ENCODE results near the gene PSMB11. TPM values are rescaled to one million over a fixed set of nuclear protein-coding genes. Genes with fewer than 3 reads are reported as not detected.

The PSMB11 gene
- total RNA-seq, 1 experiment from 2014 or later = not detected

DNA sequence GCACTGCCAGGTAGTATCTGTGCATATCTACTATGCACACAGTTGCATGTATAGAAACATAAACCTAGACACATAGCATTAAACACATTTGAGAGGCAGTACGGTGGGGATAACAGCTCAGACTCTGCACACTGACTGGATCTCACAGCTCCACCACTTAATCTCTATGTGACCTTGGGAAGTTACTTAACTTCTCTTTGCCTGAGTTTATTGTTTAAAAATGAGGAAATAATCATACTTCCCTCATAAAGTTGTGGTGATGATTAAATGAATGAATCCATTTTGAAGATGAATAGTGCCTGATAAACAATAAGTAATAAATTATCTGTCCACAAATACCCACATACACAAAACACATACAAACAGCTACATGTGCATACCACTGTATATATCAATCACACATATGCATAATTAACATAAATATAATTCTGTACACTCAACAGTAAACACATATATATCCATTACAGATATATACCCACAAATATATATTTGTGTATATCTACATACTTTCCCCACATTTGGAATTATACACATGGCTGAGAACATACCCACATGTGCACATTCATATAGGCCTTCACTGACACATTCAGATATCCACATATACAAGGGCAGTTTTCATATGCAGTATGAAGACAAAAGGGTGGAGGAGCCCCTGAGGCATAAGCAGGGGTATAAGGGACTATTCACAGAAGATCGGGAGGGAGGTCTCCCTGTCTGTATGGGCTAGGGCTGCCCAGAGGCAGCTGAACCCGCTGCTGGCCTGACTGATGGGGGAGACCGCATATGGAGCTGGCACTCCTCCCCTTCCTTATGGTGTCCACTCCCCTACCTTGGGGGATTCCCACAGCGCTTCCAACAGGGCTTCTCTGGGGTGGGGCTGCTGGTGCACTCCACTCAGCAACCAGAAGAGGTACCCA, 9.4 kb downstream of the PSMB11 start:
- peaks cover 9% of the 10 kb centered on the region in 2 experiments for H3K4me1 ChIP-seq (ENCODE audit: control insufficient read depth in 1 of 2, insufficient read depth in 2 of 2, low read length in 2 of 2)
- ChIA-PET POLR2A (no interaction called here), CTCF (interaction anchor here (1.2 to 2.2 kb wide), 4 partner anchors 17 to 65 kb away, joined by 3 to 8 read pairs (median 7); no protein-coding TSS in a partner anchor), RAD21 (ENCODE audit: low non-redundant PET in 1 of 2, low total read pairs in 2 of 2, uncharacterized antibody in 2 of 2, unreplicated experiment in 2 of 2) (interaction anchor here in 1 of 2 experiments (1.0 kb wide), 1 partner anchor 65 kb away, joined by 5 read pairs; no protein-coding TSS in a partner anchor)
- H3K27me3 ChIP-seq (ENCODE audit: insufficient read depth, low read length) = no peaks in the 10 kb centered on the region
- no TSS peak for BruUV-seq (replicated peaks)
- no peaks in the 10 kb centered on the region for H3K9me3 ChIP-seq (ENCODE audit: control insufficient read depth in 1 of 2, insufficient read depth in 1 of 2, low read depth in 1 of 2, low read length in 2 of 2)
- no peak overlapping the region for H3K4me3 ChIP-seq (replicated peaks in 1 of 2; ENCODE audit: low read depth in 1 of 2, low read length in 2 of 2)
- no peak overlapping the region for H3K9ac ChIP-seq (ENCODE audit: low read length)
- H4K20me1 ChIP-seq (ENCODE audit: insufficient read depth) = no peaks in the 10 kb centered on the region
- no peaks in the 10 kb centered on the region for H3K79me2 ChIP-seq (ENCODE audit: insufficient read depth, low read length)
- no peaks in the 10 kb centered on the region for H3K9me2 ChIP-seq (ENCODE audit: insufficient read depth)
- no peak overlapping the region for H3K27ac ChIP-seq (ENCODE audit: low read depth, low read length)
- no peak overlapping the region for H2AFZ ChIP-seq (ENCODE audit: low read depth, low read length, poor library complexity, severe bottlenecking)
- no peak overlapping the region for H3K4me2 ChIP-seq (ENCODE audit: low read length)
- H3K36me3 ChIP-seq (ENCODE audit: control insufficient read depth in 1 of 2, insufficient read depth in 2 of 2, low read length in 2 of 2) = no peaks in the 10 kb centered on the region
- ATAC-seq (no peak), DNase-seq (ENCODE audit: low read depth, low spot score) (no peak)
- TF ChIP-seq SP1 (IDR thresholded peaks at IDR 0.05; ENCODE audit: low read depth) (no peak), EZH2phosphoT487 (IDR thresholded peaks at IDR 0.05; ENCODE audit: borderline replicate concordance) (no peak), ATF3 (IDR thresholded peaks at IDR 0.05) (no peak), TCF7L2 (IDR thresholded peaks at IDR 0.05; ENCODE audit: borderline replicate concordance, extremely low read depth, insufficient read depth, insufficient read length) (no peak)
- intact Hi-C loops (cut with micrococcal nuclease) = no loop called here

DNA sequence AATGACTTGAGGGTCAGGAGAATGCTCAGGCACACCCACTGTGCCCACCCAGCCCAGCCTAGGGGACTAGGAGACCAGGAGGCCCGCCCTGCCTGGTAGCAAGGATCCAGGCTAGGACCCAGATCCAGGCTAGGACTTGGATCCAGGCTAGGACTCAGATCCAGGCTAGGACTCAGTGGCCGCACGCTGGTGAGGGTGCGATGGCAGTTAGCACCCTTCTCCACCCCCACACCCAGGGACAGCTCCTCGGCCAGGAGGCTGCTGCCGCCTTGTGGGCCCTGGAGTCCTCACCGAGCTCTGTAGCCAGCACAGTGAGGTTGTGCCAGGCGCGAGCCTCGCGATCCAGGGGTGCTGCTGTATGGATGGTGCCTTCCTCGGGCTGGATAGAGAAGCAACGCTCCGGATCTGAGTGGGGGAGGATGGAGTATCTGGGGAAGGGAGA, 10.2 kb downstream of the PSMB11 start:
- CTCF ChIA-PET = interaction anchor here (0.6 to 2.2 kb wide), 3 partner anchors 17 to 66 kb away, joined by 3 to 8 read pairs (median 7); no protein-coding TSS in a partner anchor
- H3K9me3 ChIP-seq (ENCODE audit: control insufficient read depth in 1 of 2, insufficient read depth in 1 of 2, low read depth in 1 of 2, low read length in 2 of 2) = no peaks in the 10 kb centered on the region
- no peak overlapping the region for H3K9ac ChIP-seq (ENCODE audit: low read length)
- no peak overlapping the region for H3K4me2 ChIP-seq (ENCODE audit: low read length)
- RAD21 ChIA-PET (ENCODE audit: low non-redundant PET in 1 of 2, low total read pairs in 2 of 2, uncharacterized antibody in 2 of 2, unreplicated experiment in 2 of 2) = interaction anchor here in 1 of 2 experiments (1.0 kb wide), 1 partner anchor 66 kb away, joined by 5 read pairs; no protein-coding TSS in a partner anchor
- no peak for ATAC-seq
- no peaks in the 10 kb centered on the region for H4K20me1 ChIP-seq (ENCODE audit: insufficient read depth)
- no peaks in the 10 kb centered on the region for H3K9me2 ChIP-seq (ENCODE audit: insufficient read depth)
- intact Hi-C loops (cut with micrococcal nuclease) = no loop called here
- H3K79me2 ChIP-seq (ENCODE audit: insufficient read depth, low read length) = no peaks in the 10 kb centered on the region
- H3K4me3 ChIP-seq (replicated peaks in 1 of 2; ENCODE audit: low read depth in 1 of 2, low read length in 2 of 2) = no peak overlapping the region
- H3K27me3 ChIP-seq (ENCODE audit: insufficient read depth, low read length) = no peaks in the 10 kb centered on the region
- no peak for DNase-seq (ENCODE audit: low read depth, low spot score)
- no peak overlapping the region for H3K27ac ChIP-seq (ENCODE audit: low read depth, low read length)
- no peak overlapping the region for H2AFZ ChIP-seq (ENCODE audit: low read depth, low read length, poor library complexity, severe bottlenecking)
- no peaks in the 10 kb centered on the region for H3K36me3 ChIP-seq (ENCODE audit: control insufficient read depth in 1 of 2, insufficient read depth in 2 of 2, low read length in 2 of 2)
- no TSS peak for BruUV-seq (replicated peaks)
- peaks cover 12 to 17% of the 10 kb centered on the region in 2 experiments for H3K4me1 ChIP-seq (ENCODE audit: control insufficient read depth in 1 of 2, insufficient read depth in 2 of 2, low read length in 2 of 2)
- POLR2A ChIA-PET = no interaction called here
- no peak for TF ChIP-seq EGR1 (IDR thresholded peaks at IDR 0.05; ENCODE audit: low read depth)
- TF ChIP-seq, protein P1, sequence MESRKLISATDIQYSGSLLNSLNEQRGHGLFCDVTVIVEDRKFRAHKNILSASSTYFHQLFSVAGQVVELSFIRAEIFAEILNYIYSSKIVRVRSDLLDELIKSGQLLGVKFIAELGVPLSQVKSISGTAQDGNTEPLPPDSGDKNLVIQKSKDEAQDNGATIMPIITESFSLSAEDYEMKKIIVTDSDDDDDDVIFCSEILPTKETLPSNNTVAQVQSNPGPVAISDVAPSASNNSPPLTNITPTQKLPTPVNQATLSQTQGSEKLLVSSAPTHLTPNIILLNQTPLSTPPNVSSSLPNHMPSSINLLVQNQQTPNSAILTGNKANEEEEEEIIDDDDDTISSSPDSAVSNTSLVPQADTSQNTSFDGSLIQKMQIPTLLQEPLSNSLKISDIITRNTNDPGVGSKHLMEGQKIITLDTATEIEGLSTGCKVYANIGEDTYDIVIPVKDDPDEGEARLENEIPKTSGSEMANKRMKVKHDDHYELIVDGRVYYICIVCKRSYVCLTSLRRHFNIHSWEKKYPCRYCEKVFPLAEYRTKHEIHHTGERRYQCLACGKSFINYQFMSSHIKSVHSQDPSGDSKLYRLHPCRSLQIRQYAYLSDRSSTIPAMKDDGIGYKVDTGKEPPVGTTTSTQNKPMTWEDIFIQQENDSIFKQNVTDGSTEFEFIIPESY (IDR thresholded peaks at IDR 0.05; ENCODE audit: extremely low read depth, insufficient replicate concordance, low read length) = no peak
- TF ChIP-seq, protein P2, sequence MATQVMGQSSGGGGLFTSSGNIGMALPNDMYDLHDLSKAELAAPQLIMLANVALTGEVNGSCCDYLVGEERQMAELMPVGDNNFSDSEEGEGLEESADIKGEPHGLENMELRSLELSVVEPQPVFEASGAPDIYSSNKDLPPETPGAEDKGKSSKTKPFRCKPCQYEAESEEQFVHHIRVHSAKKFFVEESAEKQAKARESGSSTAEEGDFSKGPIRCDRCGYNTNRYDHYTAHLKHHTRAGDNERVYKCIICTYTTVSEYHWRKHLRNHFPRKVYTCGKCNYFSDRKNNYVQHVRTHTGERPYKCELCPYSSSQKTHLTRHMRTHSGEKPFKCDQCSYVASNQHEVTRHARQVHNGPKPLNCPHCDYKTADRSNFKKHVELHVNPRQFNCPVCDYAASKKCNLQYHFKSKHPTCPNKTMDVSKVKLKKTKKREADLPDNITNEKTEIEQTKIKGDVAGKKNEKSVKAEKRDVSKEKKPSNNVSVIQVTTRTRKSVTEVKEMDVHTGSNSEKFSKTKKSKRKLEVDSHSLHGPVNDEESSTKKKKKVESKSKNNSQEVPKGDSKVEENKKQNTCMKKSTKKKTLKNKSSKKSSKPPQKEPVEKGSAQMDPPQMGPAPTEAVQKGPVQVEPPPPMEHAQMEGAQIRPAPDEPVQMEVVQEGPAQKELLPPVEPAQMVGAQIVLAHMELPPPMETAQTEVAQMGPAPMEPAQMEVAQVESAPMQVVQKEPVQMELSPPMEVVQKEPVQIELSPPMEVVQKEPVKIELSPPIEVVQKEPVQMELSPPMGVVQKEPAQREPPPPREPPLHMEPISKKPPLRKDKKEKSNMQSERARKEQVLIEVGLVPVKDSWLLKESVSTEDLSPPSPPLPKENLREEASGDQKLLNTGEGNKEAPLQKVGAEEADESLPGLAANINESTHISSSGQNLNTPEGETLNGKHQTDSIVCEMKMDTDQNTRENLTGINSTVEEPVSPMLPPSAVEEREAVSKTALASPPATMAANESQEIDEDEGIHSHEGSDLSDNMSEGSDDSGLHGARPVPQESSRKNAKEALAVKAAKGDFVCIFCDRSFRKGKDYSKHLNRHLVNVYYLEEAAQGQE (IDR thresholded peaks at IDR 0.05; ENCODE audit: low read depth) = no peak
- no peak for TF ChIP-seq FOSL1 (IDR thresholded peaks at IDR 0.05; ENCODE audit: low read depth)
- TF ChIP-seq ELF1 (IDR thresholded peaks at IDR 0.05; ENCODE audit: borderline replicate concordance, low read depth) = no peak
- no peak for TF ChIP-seq YY1 (IDR thresholded peaks at IDR 0.05; ENCODE audit: extremely low read depth, insufficient replicate concordance, low read depth, low read length)
